Erythroblast (primary cell): Measurements from ENCODE around the gene PEG3.

ENCODE experiments used
- GATA1 ChIP-seq: IDR thresholded peaks from 2 replicates; pipeline ENCODE4 v1.6.1; 2011; ENCODE audit warnings: low read depth, mild to moderate bottlenecking, control low read depth, low read length, moderate library complexity
- POLR2A ChIP-seq: IDR thresholded peaks from 2 replicates; pipeline ENCODE4 v1.6.1; 2011; ENCODE audit warnings: mild to moderate bottlenecking, low read length

DNA sequence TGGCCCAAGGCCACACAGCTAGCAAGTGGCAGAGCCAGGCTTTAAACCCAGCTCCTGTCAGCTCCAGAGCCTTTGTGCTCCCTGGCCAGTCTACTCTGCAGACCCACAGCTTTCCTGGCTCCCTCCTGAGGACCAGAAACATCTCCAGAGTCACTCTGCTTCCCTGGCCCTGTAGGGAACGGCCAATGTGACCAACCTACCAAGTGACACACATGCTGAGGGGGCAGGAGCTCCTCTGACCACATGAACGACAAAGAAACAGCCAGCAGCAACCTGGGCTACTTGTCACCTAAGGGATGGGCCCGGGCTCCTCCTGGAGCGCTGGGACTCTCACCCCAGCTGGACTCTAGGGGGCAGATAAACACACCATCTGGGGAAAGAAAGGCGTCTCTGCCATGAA lies 19.3 kb downstream of the PEG3 start:
- TF ChIP-seq POLR2A (no peak), GATA1 (no peak)
